Frontal cortex (tissue), 4 donors: ENCODE measurements around the gene GP9. TPM values are rescaled to one million over a fixed set of nuclear protein-coding genes. Genes with fewer than 3 reads are reported as not detected.

ENCODE experiments used
- DNase-seq, 2 donors: peaks; one replicate each; pipeline ENCODE4 v3.0.0; 2012; ENCODE audit warnings: low spot score in 2 of 2
- FAIRE-seq: peaks from 2 replicates; lab custom pipeline; 2012; peaks lifted over from hg19 to GRCh38; lab: Jason Lieb, UNC
- total RNA-seq: library from RNA; depleted of rRNA; stranded (reverse); fragments of >200 nt; gene quantifications from one replicate; pipeline ENCODE4 v1.2.3, GENCODE V29; 2014
- donor health status: control.
- donor health status: control.
- donor health status: control.

GP9 gene
- total RNA-seq, 1 donor from 2014 or later = not detected

DNA sequence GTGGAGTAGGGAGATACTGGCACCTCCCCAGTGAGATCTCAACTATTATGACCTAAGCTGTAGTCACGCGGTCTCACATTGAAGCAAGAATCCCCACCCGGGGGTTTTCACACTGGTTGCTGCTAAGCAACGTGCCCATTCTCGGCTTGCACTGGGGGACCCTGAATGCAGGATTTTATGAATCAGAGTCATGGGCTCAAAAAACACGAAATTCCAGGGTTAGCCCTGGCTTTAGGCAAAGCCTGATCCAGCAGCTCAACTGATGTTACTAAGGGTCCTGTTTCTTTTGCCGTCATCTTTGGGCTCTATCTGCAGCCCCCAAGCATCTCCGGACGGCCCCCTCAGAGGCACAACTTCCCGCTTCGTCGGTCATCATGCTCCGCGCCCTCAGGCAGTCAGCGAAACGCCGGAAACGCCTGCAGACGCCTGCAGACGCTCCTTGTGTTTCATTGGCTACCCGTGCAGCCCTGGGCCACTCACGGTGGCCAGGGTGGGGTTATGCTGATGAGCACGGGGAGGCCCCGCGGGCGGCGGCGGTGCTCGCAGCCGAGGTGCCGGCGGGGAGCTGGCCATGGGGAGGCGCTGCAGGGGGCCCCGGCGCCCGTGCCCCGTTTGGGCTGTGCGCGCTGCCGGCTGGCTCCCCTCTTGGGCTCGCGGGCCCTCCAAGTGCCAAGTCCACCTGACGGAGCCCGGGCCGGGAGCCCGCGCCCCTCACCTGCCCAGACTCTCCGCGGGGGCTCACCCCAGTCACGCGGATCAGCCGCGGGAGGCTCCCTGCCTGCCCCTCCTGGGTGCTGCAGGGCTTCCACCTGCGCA lies 33.6 kb upstream of the GP9 start:
- FAIRE-seq = no peak
- DNase-seq = peak; percentile 83 to 94

DNA sequence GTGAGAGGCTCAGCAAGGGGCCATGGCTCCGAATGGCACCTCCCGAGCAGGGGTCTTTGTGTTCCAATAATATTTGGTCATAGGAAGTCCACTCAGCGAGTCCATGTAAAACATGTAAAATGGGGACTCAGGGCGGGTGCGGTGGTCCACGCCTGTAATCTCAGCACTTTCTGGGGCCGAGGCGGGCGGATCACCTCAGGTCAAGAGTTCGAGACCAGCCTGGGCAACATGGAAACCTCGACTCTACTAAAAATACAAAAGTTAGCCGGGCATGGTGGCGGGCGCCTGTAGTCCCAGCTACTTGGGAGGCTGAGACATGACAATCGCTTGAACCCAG lies 33.1 kb upstream of the GP9 start:
- DNase-seq (no peak), FAIRE-seq (no peak)

DNA sequence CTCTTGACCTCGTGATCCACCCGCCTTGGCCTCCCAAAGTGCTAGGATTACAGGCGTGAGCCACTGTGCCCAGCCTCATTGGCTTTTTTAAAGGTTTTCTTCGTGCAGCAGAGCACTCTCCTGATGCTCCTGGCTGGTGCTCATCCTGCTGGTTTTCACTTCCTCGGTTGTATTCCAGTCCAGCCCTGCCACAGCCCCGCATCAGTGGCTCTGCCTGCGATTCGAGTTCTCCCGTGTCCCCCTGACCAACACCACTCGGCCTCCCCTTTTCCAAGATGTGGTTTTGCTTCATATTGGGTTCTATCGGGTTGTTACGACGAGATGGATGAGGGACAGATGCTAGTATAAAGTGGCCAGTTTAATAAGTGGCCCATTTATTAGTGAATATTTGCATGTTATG lies 31.7 kb upstream of the GP9 start:
- DNase-seq (no peak), FAIRE-seq (no peak)

DNA sequence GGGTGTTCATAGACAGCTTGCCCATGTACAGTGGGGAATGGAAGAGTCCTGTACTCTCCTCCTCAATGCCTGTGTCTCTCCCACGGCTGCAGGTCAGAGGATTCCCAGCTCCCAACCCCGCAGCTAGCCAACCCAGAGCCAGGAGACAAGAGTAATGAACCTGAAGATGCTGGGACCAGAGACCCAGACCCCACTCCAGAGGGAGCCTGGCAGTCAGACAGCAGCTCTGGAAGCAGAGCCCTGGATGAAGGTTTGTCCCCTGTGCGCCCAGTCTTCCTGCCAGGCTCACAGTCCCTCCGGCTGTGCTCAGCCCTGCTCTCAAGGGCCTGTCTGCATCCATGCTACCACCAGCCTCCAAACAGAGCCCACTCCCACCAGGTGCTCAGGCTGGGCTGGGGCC lies 30.0 kb upstream of the GP9 start:
- no peak for DNase-seq
- FAIRE-seq = no peak

DNA sequence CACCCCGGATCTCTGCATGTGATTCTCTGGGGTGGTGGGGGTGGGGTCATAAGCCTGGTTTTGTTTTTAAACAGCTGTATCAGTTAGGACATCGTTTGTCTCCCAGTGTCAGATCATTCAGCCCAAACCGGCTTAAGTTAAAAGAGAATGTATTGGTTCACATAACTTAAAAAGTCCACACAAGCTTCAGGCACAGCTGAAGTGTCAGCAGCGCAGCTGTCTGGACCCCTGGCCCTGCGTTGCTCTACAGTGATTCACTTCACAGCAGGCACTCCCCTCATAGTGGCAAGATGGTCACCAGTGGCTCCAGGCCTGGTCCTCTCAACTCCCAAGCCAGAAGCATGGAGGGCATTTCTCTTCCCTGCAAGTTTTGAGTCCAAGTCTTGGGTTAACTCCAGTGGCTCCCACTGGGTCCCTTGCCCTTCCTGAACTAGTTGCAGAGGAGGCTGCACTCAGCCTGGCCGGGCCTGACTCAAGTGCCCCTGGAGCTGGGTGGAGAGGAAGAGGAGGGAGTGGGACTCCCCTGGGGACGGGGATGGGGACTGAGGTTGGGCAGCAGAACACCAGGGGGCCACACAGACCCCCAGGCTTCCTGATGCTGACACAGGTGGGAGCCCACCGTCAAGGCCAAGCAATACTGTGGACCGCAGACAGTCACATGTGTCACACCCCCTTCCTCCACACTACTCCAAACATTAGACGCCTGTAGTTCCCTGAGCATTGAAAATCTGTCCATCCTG lies 28.9 kb upstream of the GP9 start:
- no peak for FAIRE-seq
- DNase-seq = no peak

DNA sequence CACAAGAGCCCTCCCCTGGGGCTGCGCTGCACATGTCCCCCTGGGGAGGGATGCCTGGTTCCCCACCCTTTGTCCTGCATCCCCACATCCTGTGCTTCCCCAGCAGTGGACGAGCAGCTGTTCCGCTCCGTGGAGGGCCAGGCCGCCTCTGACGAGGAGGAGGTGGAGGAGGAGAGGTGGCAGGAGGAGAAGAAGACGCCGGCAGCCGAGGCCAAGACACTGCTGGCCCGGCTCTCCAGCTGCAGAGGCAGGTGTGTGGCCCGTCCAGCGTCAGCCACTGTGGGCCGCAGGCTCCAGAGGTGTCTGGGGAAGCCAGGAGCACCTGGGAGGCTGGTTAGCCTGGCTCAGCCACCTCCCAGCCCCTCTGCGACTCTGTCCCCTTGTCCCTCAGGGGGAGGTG lies 27.9 kb upstream of the GP9 start:
- FAIRE-seq (no peak), DNase-seq (no peak)

DNA sequence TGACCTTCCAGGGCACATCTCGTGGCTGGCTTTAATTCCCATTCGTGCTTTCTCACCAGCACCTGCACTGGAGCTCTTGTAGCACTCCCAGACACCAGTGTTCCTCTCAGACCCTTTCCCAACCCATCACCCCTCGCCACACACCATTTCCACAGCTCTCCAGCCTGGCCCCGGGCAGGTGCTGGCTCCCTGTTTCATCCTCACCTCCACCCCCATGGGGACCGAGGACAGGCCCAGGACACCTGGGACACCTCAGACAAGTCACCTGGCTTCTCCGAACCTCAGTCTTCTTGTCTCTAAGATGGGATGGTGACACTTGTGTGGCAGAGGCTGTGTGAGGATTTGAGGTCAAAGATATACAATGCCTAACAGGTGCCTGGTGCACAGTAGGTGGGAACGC lies 27.4 kb upstream of the GP9 start:
- DNase-seq (no peak), FAIRE-seq (no peak)

DNA sequence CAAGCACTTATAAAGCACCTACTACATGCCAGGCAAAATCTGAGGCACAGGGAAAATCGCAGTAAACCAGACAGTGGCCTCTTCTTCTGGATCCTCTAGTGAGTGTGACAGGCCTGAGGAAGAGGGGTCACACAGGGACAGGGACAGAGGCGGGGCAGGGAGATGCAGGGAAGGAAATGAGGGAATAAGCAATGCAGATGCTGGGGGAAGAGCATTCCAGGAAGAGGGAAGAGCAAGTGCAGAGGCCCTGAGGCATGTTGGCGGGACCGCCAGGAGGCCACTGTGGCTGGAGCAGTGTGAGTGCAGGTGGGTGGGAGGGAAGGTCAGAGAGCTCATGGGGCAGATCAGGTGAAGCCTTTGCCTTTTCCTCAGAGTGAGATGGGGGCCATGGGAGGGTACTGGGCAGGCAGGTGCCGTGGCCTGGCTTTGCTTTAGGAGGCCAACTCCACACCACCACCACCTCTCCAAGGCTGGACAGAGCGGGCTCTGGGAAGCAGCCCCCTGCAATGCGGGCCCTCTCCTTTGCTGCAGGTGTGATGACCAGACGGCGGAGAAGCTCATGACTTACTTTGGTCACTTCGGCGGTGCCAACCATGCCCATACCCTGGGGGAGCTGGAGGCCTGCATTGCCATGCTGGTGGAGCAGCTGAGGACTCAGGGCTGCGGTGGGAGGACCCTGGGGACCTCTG lies 26.8 kb upstream of the GP9 start:
- DNase-seq = no peak
- no peak for FAIRE-seq

DNA sequence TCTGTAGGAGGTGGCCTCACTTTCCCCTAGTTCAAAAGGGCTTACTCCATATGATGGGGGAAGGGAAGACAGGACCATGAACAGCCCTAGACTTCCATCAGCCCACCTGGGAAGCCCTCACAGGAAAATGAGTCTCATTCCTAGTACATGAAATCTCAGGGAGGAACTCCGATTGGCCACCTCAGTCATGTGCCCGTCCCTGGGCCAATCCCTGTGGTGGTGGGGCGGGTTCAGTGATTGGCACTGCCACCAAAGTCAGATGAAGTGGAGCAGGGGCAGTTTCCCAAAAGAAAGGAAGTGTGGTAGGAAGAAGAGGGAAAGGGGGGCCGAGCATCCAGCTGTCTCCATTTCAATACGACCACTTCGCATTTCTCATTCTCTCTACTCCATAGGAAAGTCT lies 25.9 kb upstream of the GP9 start:
- DNase-seq (no peak), FAIRE-seq (no peak)

DNA sequence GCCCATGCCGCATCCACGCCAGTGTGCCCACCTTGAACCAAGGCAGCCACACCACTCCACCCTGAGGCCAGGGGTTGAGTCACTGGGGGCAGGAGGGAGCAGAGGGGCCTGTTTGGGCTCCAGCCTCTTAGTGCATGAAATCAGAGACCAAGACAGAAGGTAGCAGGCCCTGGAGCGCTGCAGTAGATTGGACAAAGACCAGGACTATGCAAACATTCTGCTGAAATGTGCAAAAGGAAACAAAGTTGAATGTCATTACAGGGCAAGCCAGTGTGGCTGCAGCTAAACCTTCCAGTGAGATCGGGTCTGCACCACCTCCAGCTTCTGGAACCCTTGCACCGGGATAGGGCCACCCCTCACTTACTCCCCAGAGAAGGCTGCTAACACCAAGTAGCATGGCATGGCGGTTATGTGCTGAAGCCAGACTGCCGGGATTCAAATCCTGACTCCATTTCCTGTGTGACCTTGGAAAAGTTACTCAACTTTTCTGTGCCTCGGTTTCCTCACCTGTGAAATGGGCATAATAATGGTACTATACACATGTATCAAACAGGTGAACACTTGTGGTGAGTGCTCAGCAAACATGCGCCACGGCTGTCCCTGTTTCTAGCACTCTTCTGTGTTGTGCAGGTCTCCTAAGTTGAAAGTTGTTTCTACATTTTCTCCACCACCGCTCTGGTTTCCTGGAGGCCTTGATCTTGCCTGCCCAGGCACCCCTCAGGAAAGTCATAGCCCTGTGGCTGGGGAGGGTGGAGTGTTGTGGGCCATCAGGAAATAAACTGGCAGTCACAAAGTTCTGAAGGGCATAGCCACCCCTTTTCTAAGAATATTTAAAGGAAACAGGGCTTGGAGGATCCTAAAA lies 25.0 kb upstream of the GP9 start:
- FAIRE-seq (no peak), DNase-seq (no peak)

DNA sequence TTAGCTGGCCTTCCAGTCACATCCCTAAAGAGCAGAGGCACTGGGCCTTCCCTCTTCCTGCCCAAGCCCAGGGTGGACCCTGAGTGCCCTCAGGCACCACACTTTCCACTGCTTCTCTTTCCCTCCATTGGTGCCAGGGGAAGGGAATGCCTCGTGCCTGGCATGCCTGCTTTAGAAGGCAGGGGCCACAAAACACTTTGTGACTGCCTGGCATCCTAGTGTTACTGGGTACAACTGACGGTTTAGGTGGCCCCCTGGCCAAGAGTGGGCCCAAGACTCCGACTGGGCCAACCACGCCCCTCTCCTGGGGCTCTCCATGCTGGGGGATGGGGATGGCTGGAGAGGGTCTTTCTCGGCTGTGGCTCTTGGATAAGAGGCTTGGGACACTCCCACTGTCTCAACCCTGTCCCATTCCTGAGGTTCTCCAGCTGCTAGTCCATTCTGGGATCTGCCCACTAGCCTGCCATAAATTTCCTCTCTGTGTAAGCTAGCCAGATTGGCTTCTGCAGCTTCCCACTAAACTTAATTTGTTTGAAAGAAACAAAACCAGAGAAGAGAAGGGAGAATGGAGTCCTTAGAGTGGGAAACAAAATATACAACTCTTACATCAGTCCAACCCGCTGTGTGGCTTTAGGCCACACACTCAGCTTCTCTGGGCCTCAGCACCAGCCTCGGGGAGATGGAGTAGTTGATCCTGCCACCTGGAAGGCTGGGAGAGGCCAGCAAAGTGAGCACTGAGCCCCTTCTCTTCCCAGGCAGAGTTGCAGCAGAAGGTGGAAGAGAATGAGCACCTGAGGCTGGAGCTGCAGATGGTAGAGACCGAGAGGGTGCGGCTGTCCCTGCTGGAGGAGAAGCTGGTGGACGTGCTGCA lies 24.1 kb upstream of the GP9 start:
- DNase-seq = no peak
- no peak for FAIRE-seq

DNA sequence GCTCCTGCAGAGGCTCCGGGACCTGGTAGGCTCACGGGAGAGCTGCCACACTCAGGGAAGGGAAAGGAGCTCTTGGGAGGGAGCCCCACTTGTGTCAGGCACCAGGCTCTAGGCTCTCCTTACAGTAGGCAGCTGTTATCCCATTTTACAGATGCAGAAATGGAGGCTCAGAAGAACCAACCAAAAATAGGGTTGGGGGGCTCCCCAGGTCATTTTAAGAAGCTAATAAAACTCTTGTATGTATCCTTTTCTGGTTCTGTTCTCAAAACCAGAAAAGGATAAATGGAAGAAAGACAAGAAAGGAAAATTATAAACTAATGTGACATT lies 23.5 kb upstream of the GP9 start:
- no peak for DNase-seq

DNA sequence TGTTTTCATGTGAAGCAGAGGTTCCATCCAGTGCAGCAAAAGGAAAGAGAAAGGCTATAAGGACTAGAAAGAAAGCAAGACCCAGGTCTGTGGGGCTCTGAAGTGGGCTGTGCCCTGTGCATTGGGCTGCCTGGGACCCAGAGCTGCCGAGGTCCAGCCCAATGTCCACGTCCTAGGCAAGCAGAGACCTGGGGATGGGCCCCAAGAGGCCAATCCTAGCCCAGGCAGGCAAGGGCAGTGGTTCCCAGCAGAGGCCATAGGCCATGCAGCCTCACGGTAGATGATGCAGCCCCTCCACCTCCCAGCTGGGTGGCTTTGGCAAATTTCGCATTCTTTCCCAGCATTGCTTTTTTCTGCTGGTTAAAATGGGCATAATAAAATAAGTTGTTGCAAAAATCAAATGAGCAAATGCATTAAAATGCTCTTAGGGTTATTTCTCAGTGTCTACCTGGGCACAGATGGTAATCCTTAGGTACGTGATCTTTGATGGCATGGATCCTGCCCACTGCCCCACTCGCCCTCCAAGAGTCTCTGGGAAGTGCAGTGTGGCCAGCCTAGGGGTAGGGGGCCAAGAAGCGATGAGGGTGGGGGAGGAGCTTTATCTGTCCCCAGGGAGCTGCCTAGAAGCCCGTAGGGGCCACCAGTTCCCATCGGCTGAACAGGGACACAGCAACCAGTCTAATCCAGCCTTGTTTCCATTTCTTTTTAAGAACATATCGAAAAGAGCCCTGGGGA lies 22.3 kb upstream of the GP9 start:
- FAIRE-seq (no peak), DNase-seq (no peak)

More for the DNA sequence above, 23.5 kb upstream of the GP9 start:
- FAIRE-seq = no peak

DNA sequence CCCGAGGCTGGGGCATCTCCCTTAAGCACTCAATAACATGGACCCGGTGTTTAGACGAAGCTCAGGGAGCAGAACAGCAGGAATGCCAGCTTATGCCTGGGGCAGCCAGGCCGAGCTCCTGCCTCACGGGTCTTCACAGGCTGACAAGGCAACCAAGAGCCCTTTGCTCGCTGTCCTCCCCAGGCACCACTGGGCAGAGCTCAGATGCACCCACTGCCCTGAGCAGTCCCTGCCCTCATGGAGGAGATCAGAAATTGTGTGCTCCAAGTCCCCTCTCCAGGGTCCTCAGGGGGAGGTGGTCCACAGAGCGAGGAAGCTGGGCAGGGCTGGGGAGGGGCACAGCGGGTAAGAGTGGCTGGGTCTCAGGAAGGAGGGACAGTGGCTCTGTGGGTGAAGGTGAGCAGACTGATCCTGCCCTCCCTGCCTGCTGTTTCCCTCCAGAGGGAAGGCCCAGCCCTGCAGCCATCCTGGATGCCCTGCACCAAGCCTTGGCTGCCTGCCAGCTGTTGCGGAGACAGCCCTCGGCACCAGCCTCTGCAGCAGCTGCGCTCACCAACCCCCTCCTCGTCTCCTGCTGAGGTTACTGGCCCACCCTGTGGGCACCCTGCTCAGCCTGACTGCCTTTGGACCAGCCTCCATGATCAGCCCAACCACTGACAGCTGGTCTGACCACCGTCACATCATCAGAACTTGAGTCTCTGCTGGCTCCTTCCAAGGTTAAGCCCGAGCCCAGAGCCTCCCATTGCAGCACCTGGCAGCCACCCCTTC lies 21.1 kb upstream of the GP9 start:
- FAIRE-seq = no peak
- no peak for DNase-seq

DNA sequence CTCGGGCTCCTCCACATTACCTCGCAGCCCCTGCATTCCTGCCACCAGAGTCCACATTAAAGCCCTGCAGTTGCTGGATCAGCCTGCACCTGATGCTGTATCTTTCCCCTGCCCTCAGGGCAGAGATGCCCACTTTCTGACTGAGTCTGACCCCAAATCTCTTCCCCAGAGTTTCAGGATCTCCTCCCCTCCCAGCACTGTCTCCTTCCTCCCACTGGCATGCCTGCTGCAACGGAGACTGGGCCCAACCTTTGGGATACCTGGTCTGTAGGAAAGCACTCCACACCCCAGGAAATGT lies 20.6 kb upstream of the GP9 start:
- FAIRE-seq = no peak
- DNase-seq = no peak

DNA sequence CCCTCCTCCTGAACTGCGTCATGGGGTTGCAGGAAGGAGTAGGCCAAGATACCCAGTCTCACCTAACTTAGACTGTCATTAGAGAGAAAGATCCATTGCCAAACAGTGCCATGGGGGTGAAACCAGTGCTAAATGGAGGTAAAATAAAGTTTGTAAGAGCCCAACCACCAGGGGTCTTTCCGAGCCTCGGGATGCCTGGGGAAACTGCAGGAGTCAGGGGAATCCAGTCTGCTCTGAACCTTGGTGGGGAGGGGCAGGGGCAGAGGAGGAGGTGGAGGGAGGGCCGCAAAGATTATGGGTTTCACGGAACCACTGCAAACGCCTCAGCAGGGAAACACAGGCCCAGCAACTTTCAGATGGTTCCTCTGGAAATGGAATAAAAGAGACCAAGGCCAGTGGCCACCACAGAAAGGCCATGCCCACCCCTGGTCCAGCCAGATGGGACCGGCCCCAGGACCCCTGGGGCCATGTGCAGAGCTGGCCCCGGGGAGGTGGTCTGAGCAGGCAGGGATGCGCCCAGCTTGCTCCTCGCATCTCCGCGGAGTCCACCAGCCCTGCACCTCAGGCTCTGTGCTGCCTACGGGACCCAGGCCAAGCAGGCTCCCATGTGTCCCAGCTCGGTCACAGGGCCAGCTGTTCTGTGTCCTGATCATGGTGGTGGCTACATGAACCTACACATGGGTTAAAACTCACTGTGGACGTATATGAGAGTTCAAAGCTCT lies 19.8 kb upstream of the GP9 start:
- FAIRE-seq (no peak), DNase-seq (no peak)

DNA sequence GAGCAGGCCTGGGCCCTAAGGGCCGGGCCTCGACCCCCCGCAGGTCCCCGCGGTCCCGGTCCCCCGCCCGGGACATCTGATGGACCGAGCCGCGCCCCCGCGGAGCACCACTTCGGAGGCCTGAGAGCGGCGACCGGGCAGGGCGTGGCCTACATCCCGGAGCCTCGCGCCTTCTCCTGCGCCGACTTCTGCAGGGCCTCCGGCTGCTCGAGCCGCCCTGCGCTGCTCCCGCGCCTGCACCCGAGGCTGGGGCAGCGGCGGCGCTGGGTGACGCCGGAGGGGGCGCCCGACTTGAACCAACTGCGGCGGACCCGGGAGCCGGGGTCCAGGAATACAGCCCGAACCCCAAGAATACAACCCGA lies 14.9 kb upstream of the GP9 start:
- DNase-seq (peak in 1 of 2 donors; percentile 41), FAIRE-seq (no peak)
